ENCODE data around the gene NANOGP8. TPM values are rescaled to one million over a fixed set of nuclear protein-coding genes. Genes with fewer than 3 reads are reported as not detected.

Gene NANOGP8
- total RNA-seq, 1 experiment from 2014 or later = 88.4 TPM

DNA sequence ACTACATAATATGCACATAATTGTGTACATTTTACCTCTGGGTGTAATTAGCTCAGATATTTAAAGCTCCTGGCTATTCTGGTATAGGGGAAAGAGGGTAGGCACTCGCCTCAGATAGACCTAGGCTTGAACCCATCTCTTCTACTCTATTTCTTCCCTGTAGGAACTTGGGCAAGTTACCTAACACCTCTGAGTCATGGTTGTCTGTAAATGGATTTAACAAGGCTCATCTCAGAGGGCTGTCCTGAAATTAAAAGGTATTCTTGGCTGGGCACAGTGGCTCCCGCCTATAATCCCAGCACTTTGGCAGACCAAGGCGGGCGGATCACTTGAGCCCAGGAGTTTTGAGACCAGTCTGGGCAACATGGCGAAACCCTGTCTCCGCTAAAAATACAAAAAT lies 30.7 kb downstream of the NANOGP8 start:
- Mint-ChIP-seq H3K27ac (no peak overlapping the region), H3K27me3 (ENCODE audit: low read depth) (no peaks in the 10 kb centered on the region), H3K4me1 (peaks cover 9 to 18% of the 10 kb centered on the region in 2 experiments), H3K36me3 (ENCODE audit: insufficient read depth in 1 of 3, low read depth in 3 of 3) (peaks cover 7 to 12% (median 11%) of the 10 kb centered on the region in 3 experiments; a peak in 6 of 7 replicates), H3K9me3 (no peaks in the 10 kb centered on the region), H3K4me3 (no peak overlapping the region)
- Histone ChIP-seq H3K79me1 (ENCODE audit: insufficient read depth, low read depth, low read length, poor library complexity, severe bottlenecking) (no peaks in the 10 kb centered on the region), H2AK5ac (ENCODE audit: insufficient read length, low read length) (no peak overlapping the region), H3K27ac (ENCODE audit: insufficient read length, low read depth, low read length) (no peak overlapping the region), H2BK12ac (ENCODE audit: insufficient read length, low read depth, low read length) (no peak overlapping the region), H2AFZ (ENCODE audit: low read length) (no peak overlapping the region), H4K91ac (ENCODE audit: insufficient read length, low read depth, low read length) (no peak overlapping the region), H3K9ac (ENCODE audit: extremely low read depth, insufficient read length, low read length) (no peak overlapping the region), H3K4me1 (ENCODE audit: insufficient read depth, low read length) (peaks cover 3% of the 10 kb centered on the region; the same call in 1 of the 2 replicates), H3K27me3 (ENCODE audit: insufficient read depth, low read length) (no peaks in the 10 kb centered on the region), H3K56ac (ENCODE audit: insufficient read length, low read depth, low read length) (no peak overlapping the region), H3K18ac (ENCODE audit: insufficient read length, low read depth, low read length) (no peak overlapping the region), H4K8ac (replicated peaks; ENCODE audit: insufficient read length, low read depth, low read length) (no peak overlapping the region), H4K20me1 (ENCODE audit: control insufficient read depth, insufficient read depth, insufficient read length) (no peaks in the 10 kb centered on the region), H3K4me2 (ENCODE audit: insufficient read depth, insufficient read length, low read length) (no peak overlapping the region), H3K23ac (ENCODE audit: insufficient read length, low read depth, low read length) (no peak overlapping the region), H2BK15ac (ENCODE audit: low read depth, low read length) (no peak overlapping the region), H4K5ac (ENCODE audit: insufficient read length, low read depth, low read length) (no peak overlapping the region), H3K79me2 (ENCODE audit: insufficient read depth, low read length) (no peaks in the 10 kb centered on the region), H3T11ph (ENCODE audit: low read length) (no peak overlapping the region), H2BK120ac (ENCODE audit: low read depth, low read length, poor library complexity, severe bottlenecking) (no peak overlapping the region), H3K4ac (ENCODE audit: low read depth, low read length) (no peak overlapping the region), H2BK20ac (ENCODE audit: low read depth, low read length, poor library complexity, severe bottlenecking) (no peak overlapping the region), H3K9me3 (ENCODE audit: control insufficient read depth, low read depth, low read length) (no peaks in the 10 kb centered on the region), H3K23me2 (ENCODE audit: insufficient read length, low read depth, low read length, poor library complexity, severe bottlenecking) (no peaks in the 10 kb centered on the region), H3K14ac (ENCODE audit: insufficient read depth, low read length) (no peak overlapping the region), H2BK5ac (ENCODE audit: insufficient read length, low read length) (no peak overlapping the region)
- TF ChIP-seq CTCF (conservative IDR thresholded peaks at IDR 0.05) = no peak
- no CpG with 5 or more reads among the region's 6 CpGs for WGBS (ENCODE audit: extremely low coverage, insufficient read length, low lambda C conversion rate)
- no peak for DNase-seq
